HepG2 (cell line): Measurements from ENCODE around the gene STARD6. TPM values are rescaled to one million over a fixed set of nuclear protein-coding genes. Genes with fewer than 3 reads are reported as not detected.

Experiments
- AGO1 ChIP-seq: fragments of 200-400 bp; formaldehyde crosslinking; IDR thresholded peaks from 2 replicates; pipeline ENCODE4 v1.6.1; 2017; ENCODE audit warnings: mild to moderate bottlenecking, low read depth, low read length, moderate library complexity; ENCODE audit not compliant: poor library complexity, severe bottlenecking
- DR1 ChIP-seq: sonication (generic); formaldehyde crosslinking; IDR thresholded peaks from 2 replicates; pipeline ENCODE4 v1.8.0; 2021; ENCODE audit warnings: mild to moderate bottlenecking, missing genetic modification reagents, inconsistent platforms
- FOXK2 ChIP-seq: fragments of 450-650 bp; IDR thresholded peaks from 2 replicates; pipeline ENCODE4 v1.6.1; 2016
- GABPA ChIP-seq, 2 experiments: IDR thresholded peaks; 2 replicates each; pipeline ENCODE4 v1.6.1; 2011 to 2016; ENCODE audit warnings: low read depth in 2 of 2, low read length in 1 of 2, missing biosample characterization in 1 of 2, missing genetic modification characterization in 1 of 2
- HOXA9 ChIP-seq: sonication (generic); formaldehyde crosslinking; IDR thresholded peaks from 2 replicates; pipeline ENCODE4 v1.8.1; 2022; ENCODE audit warnings: missing genetic modification reagents, mild to moderate bottlenecking, moderate library complexity, borderline replicate concordance
- IKZF1 ChIP-seq: fragments of 450-650 bp; IDR thresholded peaks from 2 replicates; pipeline ENCODE4 v1.7.1; 2016
- IKZF5 ChIP-seq: IDR thresholded peaks from 2 replicates; pipeline ENCODE4 v1.6.1; 2018; ENCODE audit warnings: missing genetic modification reagents, mild to moderate bottlenecking, missing compliant biosample characterization
- POLR2AphosphoS2 ChIP-seq: IDR thresholded peaks from 2 replicates; pipeline ENCODE4 v1.6.1; 2011; ENCODE audit warnings: low read depth, low read length, improper control_type of control experiment
- SIN3B ChIP-seq: fragments of 150-350 bp; IDR thresholded peaks from 2 replicates; pipeline ENCODE4 v1.6.1; 2014; ENCODE audit warnings: low read length
- SSRP1 ChIP-seq: IDR thresholded peaks from 2 replicates; pipeline ENCODE4 v1.6.1; 2016; ENCODE audit warnings: control low read depth
- XRCC5 ChIP-seq: fragments of 200-400 bp; formaldehyde crosslinking; optimal IDR thresholded peaks from 2 replicates; pipeline ENCODE3; 2017; ENCODE audit warnings: mild to moderate bottlenecking, low read length
- ZBTB20 ChIP-seq: sonication (generic); formaldehyde crosslinking; IDR thresholded peaks from 2 replicates; pipeline ENCODE4 v1.8.1; 2023; ENCODE audit warnings: missing genetic modification reagents, low read depth, mild to moderate bottlenecking, borderline replicate concordance
- ZNF263 ChIP-seq: sonication (generic); formaldehyde crosslinking; IDR thresholded peaks from 2 replicates; pipeline ENCODE4 v1.4.0; 2020; ENCODE audit warnings: missing genetic modification reagents
- ZNF383 ChIP-seq: sonication (generic); formaldehyde crosslinking; IDR thresholded peaks from 2 replicates; pipeline ENCODE4 v1.4.0; 2020; ENCODE audit warnings: missing genetic modification reagents, mild to moderate bottlenecking, borderline replicate concordance
- ZNF746 ChIP-seq: sonication (generic); formaldehyde crosslinking; IDR thresholded peaks from 2 replicates; pipeline ENCODE4 v1.8.0; 2022; ENCODE audit warnings: mild to moderate bottlenecking, missing genetic modification reagents
- ZNF747 ChIP-seq: sonication (generic); formaldehyde crosslinking; IDR thresholded peaks from 2 replicates; pipeline ENCODE4 v1.8.1; 2023; ENCODE audit warnings: missing genetic modification reagents, mild to moderate bottlenecking, borderline replicate concordance
- ZNF770 ChIP-seq: sonication (generic); formaldehyde crosslinking; IDR thresholded peaks from 2 replicates; pipeline ENCODE4 v1.5.0; 2020; ENCODE audit warnings: mild to moderate bottlenecking, missing genetic modification reagents
- polyA plus RNA-seq, 8 experiments: library from polyadenylated mRNA; depleted of rRNA in 3 of 8; stranded (reverse) in 7 of 8; unstranded in 1 of 8; fragments of >200 nt; fragmentation: Illumina TruSeq in 4 of 8; extraction: Trizol in 4 of 8; gene quantifications; 2 replicates each; pipeline versions ENCODE4 v1.2.1 to v1.2.3, GENCODE V29; 2011 to 2016; ENCODE audit warnings: low read depth in 4 of 8, missing spikeins in 1 of 8, mixed read lengths in 1 of 8; ENCODE audit not compliant: insufficient read depth in 1 of 8
- total RNA-seq, 5 experiments: library from RNA; depleted of rRNA; stranded (reverse); fragments of >200 nt; fragmentation: Illumina TruSeq; extraction: Trizol; gene quantifications; 2 replicates each; pipeline ENCODE4 v1.2.3, GENCODE V29; 2016; ENCODE audit warnings: low read depth in 1 of 5
- TF ChIP-seq, protein P1 (sequence below): sonication (generic); formaldehyde crosslinking; IDR thresholded peaks from 2 replicates; pipeline ENCODE4 v1.9.0; 2021; ENCODE audit warnings: missing genetic modification reagents, borderline replicate concordance
- TF ChIP-seq, protein P2 (sequence below): sonication (generic); formaldehyde crosslinking; IDR thresholded peaks from 2 replicates; pipeline ENCODE4 v1.5.0; 2020; ENCODE audit warnings: missing genetic modification reagents
- TF ChIP-seq, protein P3 (sequence below): sonication (generic); formaldehyde crosslinking; IDR thresholded peaks from 2 replicates; pipeline ENCODE4 v1.5.0; 2020; ENCODE audit warnings: missing genetic modification reagents, mild to moderate bottlenecking, borderline replicate concordance

The STARD6 gene
- total and polyA plus RNA-seq, 2 of the 13 experiments (the other 11 are each of a cell fraction or from before 2014, with no cell fraction given): not detected

DNA sequence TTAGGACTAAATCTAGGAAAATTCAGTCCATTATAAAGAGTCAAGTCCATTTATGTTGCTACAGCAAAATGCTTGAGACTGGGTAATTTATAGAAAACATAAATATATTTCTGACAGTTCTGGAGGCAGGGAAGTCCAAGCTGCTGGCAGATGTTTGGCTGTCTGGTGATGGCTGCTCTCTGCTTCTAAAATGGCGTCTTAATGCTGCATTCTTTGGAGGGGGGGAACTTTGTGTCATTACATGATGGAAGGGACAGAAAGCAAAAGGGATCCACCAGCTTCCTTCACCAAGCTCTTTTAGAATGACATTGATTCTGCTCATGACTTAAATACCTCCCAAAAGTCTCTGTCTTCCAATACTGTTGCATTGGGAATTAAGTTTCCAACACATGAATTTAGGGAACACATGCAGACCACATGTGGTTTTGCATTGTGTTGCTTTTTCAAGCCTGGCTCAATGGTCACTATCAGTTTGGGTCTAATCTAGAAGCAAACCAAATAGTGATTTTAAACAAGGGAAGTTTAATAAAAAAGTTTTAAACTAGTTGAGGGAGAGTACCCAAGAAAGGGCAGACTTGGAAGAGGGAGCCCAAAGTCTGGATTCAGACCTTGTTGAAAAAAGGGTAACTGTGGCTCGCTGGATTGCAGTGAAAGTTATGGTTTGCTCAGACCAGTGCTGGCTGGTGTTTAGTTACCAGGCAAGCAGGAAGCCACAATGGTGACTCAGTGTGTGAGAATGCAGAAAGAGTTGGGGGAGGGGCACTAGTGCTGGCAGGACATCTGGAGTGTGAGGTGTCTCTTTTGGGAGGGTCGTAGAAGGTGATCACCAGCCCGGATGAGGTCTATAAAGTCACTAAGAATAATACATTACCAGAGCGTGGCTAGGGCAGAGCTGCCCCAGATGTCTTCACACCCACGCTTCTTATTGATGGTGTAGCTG is 30.8 kb upstream of the STARD6 start (continued):
- TF ChIP-seq ZNF383 (CRISPR knock-in tag) (no peak), IKZF1 (no peak), DR1 (CRISPR knock-in tag) (no peak), POLR2AphosphoS2 (no peak), AGO1 (no peak), FOXK2 (no peak), GABPA (IDR thresholded peaks at IDR 0.05; ENCODE audit: low read depth, low read length) (no peak), GABPA (CRISPR knock-in tag; IDR thresholded peaks at IDR 0.05; ENCODE audit: low read depth) (no peak), ZNF770 (CRISPR knock-in tag) (no peak), IKZF5 (CRISPR knock-in tag) (no peak), ZNF263 (CRISPR knock-in tag) (no peak), ZNF747 (CRISPR knock-in tag) (no peak), SIN3B (no peak), ZNF746 (no peak), SSRP1 (CRISPR knock-in tag) (no peak), ZBTB20 (CRISPR knock-in tag) (no peak), XRCC5 (no peak), HOXA9 (CRISPR knock-in tag) (no peak)
- TF ChIP-seq, protein P1, sequence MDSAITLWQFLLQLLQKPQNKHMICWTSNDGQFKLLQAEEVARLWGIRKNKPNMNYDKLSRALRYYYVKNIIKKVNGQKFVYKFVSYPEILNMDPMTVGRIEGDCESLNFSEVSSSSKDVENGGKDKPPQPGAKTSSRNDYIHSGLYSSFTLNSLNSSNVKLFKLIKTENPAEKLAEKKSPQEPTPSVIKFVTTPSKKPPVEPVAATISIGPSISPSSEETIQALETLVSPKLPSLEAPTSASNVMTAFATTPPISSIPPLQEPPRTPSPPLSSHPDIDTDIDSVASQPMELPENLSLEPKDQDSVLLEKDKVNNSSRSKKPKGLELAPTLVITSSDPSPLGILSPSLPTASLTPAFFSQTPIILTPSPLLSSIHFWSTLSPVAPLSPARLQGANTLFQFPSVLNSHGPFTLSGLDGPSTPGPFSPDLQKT (CRISPR knock-in tag): no peak
- TF ChIP-seq, protein P2, sequence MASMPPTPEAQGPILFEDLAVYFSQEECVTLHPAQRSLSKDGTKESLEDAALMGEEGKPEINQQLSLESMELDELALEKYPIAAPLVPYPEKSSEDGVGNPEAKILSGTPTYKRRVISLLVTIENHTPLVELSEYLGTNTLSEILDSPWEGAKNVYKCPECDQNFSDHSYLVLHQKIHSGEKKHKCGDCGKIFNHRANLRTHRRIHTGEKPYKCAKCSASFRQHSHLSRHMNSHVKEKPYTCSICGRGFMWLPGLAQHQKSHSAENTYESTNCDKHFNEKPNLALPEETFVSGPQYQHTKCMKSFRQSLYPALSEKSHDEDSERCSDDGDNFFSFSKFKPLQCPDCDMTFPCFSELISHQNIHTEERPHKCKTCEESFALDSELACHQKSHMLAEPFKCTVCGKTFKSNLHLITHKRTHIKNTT (CRISPR knock-in tag): no peak
- TF ChIP-seq, protein P3, sequence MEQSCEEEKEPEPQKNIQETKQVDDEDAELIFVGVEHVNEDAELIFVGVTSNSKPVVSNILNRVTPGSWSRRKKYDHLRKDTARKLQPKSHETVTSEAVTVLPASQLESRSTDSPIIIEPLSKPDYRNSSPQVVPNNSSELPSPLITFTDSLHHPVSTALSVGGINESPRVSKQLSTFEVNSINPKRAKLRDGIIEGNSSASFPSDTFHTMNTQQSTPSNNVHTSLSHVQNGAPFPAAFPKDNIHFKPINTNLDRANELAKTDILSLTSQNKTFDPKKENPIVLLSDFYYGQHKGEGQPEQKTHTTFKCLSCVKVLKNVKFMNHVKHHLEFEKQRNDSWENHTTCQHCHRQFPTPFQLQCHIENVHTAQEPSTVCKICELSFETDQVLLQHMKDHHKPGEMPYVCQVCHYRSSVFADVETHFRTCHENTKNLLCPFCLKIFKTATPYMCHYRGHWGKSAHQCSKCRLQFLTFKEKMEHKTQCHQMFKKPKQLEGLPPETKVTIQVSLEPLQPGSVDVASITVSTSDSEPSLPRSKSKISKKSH (CRISPR knock-in tag): no peak
